GM23338 (cell line): ENCODE results near the gene FBXL14. TPM values are rescaled to one million over a fixed set of nuclear protein-coding genes. Genes with fewer than 3 reads are reported as not detected.

Experiments
- ATAC-seq: fragments of 200-7000 bp; cut with Tn5 transposase; 3 replicates; pipeline ENCODE4 v1.9.1; 2020
- DNase-seq: peaks from one replicate; pipeline ENCODE4 v3.0.0-alpha.2; 2015; ENCODE audit warnings: low spot score
- H2AFZ ChIP-seq: fragments of 200-600 bp; sonication (generic); 2 replicates; pipeline ENCODE4 v1.8.0; 2016; ENCODE audit warnings: antibody characterized with exemption, mild to moderate bottlenecking, moderate library complexity
- H3F3A ChIP-seq: fragments of 200-600 bp; sonication (generic); replicated peaks from 2 replicates; pipeline ENCODE4 v1.8.0; 2017; ENCODE audit warnings: antibody characterized with exemption, mixed run types, low read depth
- H3K27ac ChIP-seq: fragments of 200-600 bp; sonication (generic); 2 replicates; pipeline ENCODE4 v1.6.1; 2016; ENCODE audit warnings: low read depth
- H3K27me3 ChIP-seq: fragments of 200-600 bp; sonication (generic); 2 replicates; pipeline ENCODE4 v1.8.0; 2016; ENCODE audit warnings: mild to moderate bottlenecking, mixed run types, moderate library complexity; ENCODE audit not compliant: insufficient read depth
- H3K36me3 ChIP-seq: fragments of 200-600 bp; sonication (generic); 2 replicates; pipeline ENCODE4 v1.8.0; 2016; ENCODE audit warnings: mild to moderate bottlenecking; ENCODE audit not compliant: insufficient read depth
- H3K4me1 ChIP-seq: fragments of 200-600 bp; sonication (generic); 2 replicates; pipeline ENCODE4 v1.8.0; 2016; ENCODE audit warnings: mild to moderate bottlenecking, moderate library complexity; ENCODE audit not compliant: insufficient read depth
- H3K4me2 ChIP-seq: fragments of 200-600 bp; sonication (generic); 2 replicates; pipeline ENCODE4 v1.7.1; 2017; ENCODE audit warnings: mixed run types
- H3K4me3 ChIP-seq: fragments of 200-600 bp; sonication (generic); 2 replicates; pipeline ENCODE4 v1.6.1; 2016; ENCODE audit warnings: mixed run types
- H3K79me2 ChIP-seq: fragments of 200-600 bp; sonication (generic); replicated peaks from 2 replicates; pipeline ENCODE4 v1.8.0; 2017; ENCODE audit warnings: mild to moderate bottlenecking; ENCODE audit not compliant: insufficient read depth
- H3K9me2 ChIP-seq: fragments of 200-600 bp; sonication (generic); 2 replicates; pipeline ENCODE4 v1.8.0; 2017; ENCODE audit not compliant: insufficient read depth
- H4K20me1 ChIP-seq: fragments of 200-600 bp; sonication (generic); replicated peaks from 2 replicates; pipeline ENCODE4 v1.8.0; 2017; ENCODE audit warnings: mild to moderate bottlenecking; ENCODE audit not compliant: insufficient read depth
- H3K27ac Mint-ChIP-seq: 2 replicates; pipeline ENCODE4 v1.8.0; 2020; ENCODE audit warnings: inconsistent platforms, mild to moderate bottlenecking, moderate library complexity, mixed read lengths
- H3K27me3 Mint-ChIP-seq: 3 replicates; pipeline ENCODE4 v1.8.0; 2022; ENCODE audit warnings: low read depth, mild to moderate bottlenecking, moderate library complexity, mixed read lengths, inconsistent platforms; ENCODE audit not compliant: insufficient read depth, poor library complexity
- H3K36me3 Mint-ChIP-seq: 3 replicates; pipeline ENCODE4 v1.8.0; 2021; ENCODE audit warnings: low read depth, mild to moderate bottlenecking, inconsistent platforms, moderate library complexity, mixed read lengths
- H3K4me1 Mint-ChIP-seq: 3 replicates; pipeline ENCODE4 v1.8.0; 2020; ENCODE audit warnings: mild to moderate bottlenecking, inconsistent platforms, mixed read lengths
- H3K4me3 Mint-ChIP-seq: 3 replicates; pipeline ENCODE4 v1.8.0; 2021; ENCODE audit warnings: moderate library complexity, mild to moderate bottlenecking, inconsistent platforms, mixed read lengths
- H3K9me3 Mint-ChIP-seq: 3 replicates; pipeline ENCODE4 v1.8.0; 2020; ENCODE audit warnings: moderate library complexity, mild to moderate bottlenecking, inconsistent platforms, mixed read lengths
- CTCF ChIP-seq, 2 experiments: fragments of 200-600 bp in 1 of 2; sonication (generic) in 1 of 2; conservative IDR thresholded peaks; 2 replicates each; pipeline versions ENCODE4 v1.5.1 to v1.6.1; 2016 to 2017; ENCODE audit warnings: antibody characterized with exemption in 2 of 2, low read depth in 2 of 2, mild to moderate bottlenecking in 2 of 2, moderate library complexity in 1 of 2
- EZH2 ChIP-seq: fragments of 200-600 bp; sonication (generic); IDR thresholded peaks from one replicate; pipeline ENCODE4 v1.8.0; 2017; ENCODE audit warnings: antibody characterized with exemption, mild to moderate bottlenecking, low read depth; ENCODE audit not compliant: unreplicated experiment
- STAT1 ChIP-seq: IDR thresholded peaks from one replicate; pipeline ENCODE4 v1.6.1; 2016; ENCODE audit warnings: antibody characterized with exemption; ENCODE audit not compliant: unreplicated experiment
- polyA plus RNA-seq: library from polyadenylated mRNA; unstranded; fragments of >200 nt; fragmentation: Nextera tagmentation; extraction: Ambion mirVana; gene quantifications from 2 replicates; pipeline ENCODE4 v1.2.1, GENCODE V29; 2016
- total RNA-seq: library from RNA; depleted of rRNA; stranded (reverse); fragments of >200 nt; shearing (Covaris generic); gene quantifications from 2 replicates; pipeline ENCODE4 v1.2.3, GENCODE V29; 2014

Gene FBXL14
- total and polyA plus RNA-seq, 2 experiments from 2014 or later = 0.74 to 9.4 TPM

DNA sequence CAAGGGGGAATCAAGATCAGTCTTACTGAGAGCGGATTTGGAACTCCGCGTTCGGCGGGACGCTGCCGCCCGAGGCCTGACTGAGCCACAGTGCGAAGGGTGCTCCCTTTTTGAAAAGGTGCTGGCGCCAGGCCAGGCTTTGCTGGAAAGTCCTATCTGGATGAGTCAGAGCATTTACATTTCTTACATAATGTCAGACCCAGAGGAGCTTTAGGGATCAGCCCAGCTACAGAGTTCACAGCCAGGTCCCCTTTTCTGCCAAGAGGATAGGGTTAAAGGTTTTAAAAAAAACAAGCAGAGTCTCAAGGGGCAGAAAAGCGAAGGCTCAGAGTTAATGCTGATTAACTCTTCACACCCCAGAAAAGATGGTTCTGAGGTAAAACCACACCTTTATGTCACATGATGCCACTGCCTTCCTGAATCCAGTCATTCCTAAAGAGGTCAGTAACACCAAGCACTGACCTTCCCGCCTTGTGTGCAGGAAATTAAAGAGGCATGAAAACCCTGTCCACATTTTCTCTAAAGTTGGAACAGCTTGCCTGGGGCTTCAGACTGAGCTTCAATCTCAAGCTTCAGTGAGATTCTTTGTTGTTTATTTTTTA, 11.7 kb upstream of the FBXL14 start:
- peaks cover 11% of the 10 kb centered on the region for H3K4me1 ChIP-seq
- no peaks in the 10 kb centered on the region for H3K36me3 ChIP-seq
- H3K9me3 Mint-ChIP-seq = no peaks in the 10 kb centered on the region
- peak overlapping the region; percentile 97 for H2AFZ ChIP-seq
- H3K27me3 ChIP-seq = peaks cover 34% of the 10 kb centered on the region
- no peaks in the 10 kb centered on the region for H3K9me2 ChIP-seq
- no peaks in the 10 kb centered on the region; the same call in 1 of the 2 replicates for H4K20me1 ChIP-seq
- no peaks in the 10 kb centered on the region for H3K36me3 Mint-ChIP-seq
- H3K27ac Mint-ChIP-seq = no peak overlapping the region
- peak overlapping the region; percentile 64 for H3K4me3 ChIP-seq
- TF ChIP-seq EZH2 (peak; percentile 36), CTCF (conservative IDR thresholded peaks at IDR 0.05; ENCODE audit: low read depth in 2 of 2) (no peak)
- DNase-seq = peak; percentile 61
- peak overlapping the region; percentile 73 for H3K4me3 Mint-ChIP-seq
- H3K4me2 ChIP-seq = peak overlapping the region; percentile 93
- H3K27ac ChIP-seq = no peak overlapping the region
- peak; percentile 76 for ATAC-seq
- H3K79me2 ChIP-seq = no peaks in the 10 kb centered on the region
- H3F3A ChIP-seq = no peaks in the 10 kb centered on the region; the same call in 1 of the 2 replicates
- H3K4me1 Mint-ChIP-seq = peaks cover 9% of the 10 kb centered on the region
- peaks cover 30% of the 10 kb centered on the region for H3K27me3 Mint-ChIP-seq

GRCh38 chr12:1605129-1606020, 11.0 kb upstream of the FBXL14 start:
- Histone ChIP-seq H3K4me1 (peaks cover 14% of the 10 kb centered on the region), H3K27ac (no peak overlapping the region), H3K4me2 (peak overlapping the region; percentile 93), H3K4me3 (peak overlapping the region; percentile 64), H3K36me3 (no peaks in the 10 kb centered on the region), H3K27me3 (peaks cover 34% of the 10 kb centered on the region), H3F3A (no peaks in the 10 kb centered on the region; the same call in 1 of the 2 replicates), H4K20me1 (no peaks in the 10 kb centered on the region; the same call in 1 of the 2 replicates), H2AFZ (peak overlapping the region; percentile 97), H3K79me2 (no peaks in the 10 kb centered on the region), H3K9me2 (no peaks in the 10 kb centered on the region)
- no peak overlapping the region for H3K27ac Mint-ChIP-seq
- TF ChIP-seq CTCF (conservative IDR thresholded peaks at IDR 0.05; ENCODE audit: low read depth in 2 of 2) = peak; percentile 80 to 92
- TF ChIP-seq STAT1 = no peak
- peak overlapping the region; percentile 73 for H3K4me3 Mint-ChIP-seq
- H3K27me3 Mint-ChIP-seq = peaks cover 30% of the 10 kb centered on the region
- peak; percentile 85 for DNase-seq
- no peaks in the 10 kb centered on the region for H3K36me3 Mint-ChIP-seq
- peak; percentile 80 for ATAC-seq
- peaks cover 11% of the 10 kb centered on the region for H3K4me1 Mint-ChIP-seq
- no peaks in the 10 kb centered on the region for H3K9me3 Mint-ChIP-seq
